Eye (tissue), 1 donor: ENCODE measurements around the gene SPOP.
A peak's percentile ranks its signal among the peaks of the same experiment; 100 is the strongest.
"Not testable (repeated sequence)": the region's sequence is repeated elsewhere in the genome, so short reads cannot be mapped to it uniquely, and the experiment has no call there.

Experiments used
- DNase-seq: peaks from one replicate; pipeline ENCODE4 v3.0.0-alpha.2; 2015

Gene SPOP

GRCh38 chr17:49677933-49678847 lies at the start of gene SPOP:
Gene SPOP, minus strand, starts transcription at chr17:49678097. Its CDS starts 55,287 bp downstream, at chr17:49622810.
- DNase-seq = peak; percentile 100

GRCh38 chr17:49727380-49727779 lies 49.5 kb upstream of the SPOP start:
- peak; percentile 19 for DNase-seq

- no peak for DNase-seq
These were observed 47.7 kb upstream of the SPOP start for GRCh38 chr17:49725452-49726130.

- not testable (repeated sequence) for DNase-seq
These were observed 46.7 kb upstream of the SPOP start for GRCh38 chr17:49724552-49724951.

- peak; percentile 64 for DNase-seq
These were observed 45.5 kb upstream of the SPOP start for GRCh38 chr17:49723423-49723822.

GRCh38 chr17:49722066-49722465 lies 44.2 kb upstream of the SPOP start:
- DNase-seq = no peak

GRCh38 chr17:49717371-49717861 lies 39.5 kb upstream of the SPOP start:
- DNase-seq = no peak

- DNase-seq = no peak
These were observed 38.9 kb upstream of the SPOP start for GRCh38 chr17:49716668-49717364.

GRCh38 chr17:49715717-49716279 lies 37.9 kb upstream of the SPOP start:
- DNase-seq = no peak

GRCh38 chr17:49715216-49715615 lies 37.3 kb upstream of the SPOP start:
- no peak for DNase-seq

GRCh38 chr17:49708515-49709183 lies 30.8 kb upstream of the SPOP start:
- no peak for DNase-seq

- DNase-seq = peak; percentile 100
These were observed 30.0 kb upstream of the SPOP start, which contains the start of gene SLC35B1 for GRCh38 chr17:49707608-49708514. Gene SLC35B1, minus strand, starts transcription at chr17:49707964. Its CDS starts 131 bp downstream, at chr17:49707833.

GRCh38 chr17:49707246-49707607 lies 29.3 kb upstream of the SPOP start:
- no peak for DNase-seq

- no peak for DNase-seq
These were observed 27.4 kb upstream of the SPOP start for GRCh38 chr17:49705254-49705653.

GRCh38 chr17:49703557-49704277 lies 25.8 kb upstream of the SPOP start:
- no peak for DNase-seq

GRCh38 chr17:49700960-49701359 lies 23.1 kb upstream of the SPOP start:
- DNase-seq = no peak

GRCh38 chr17:49699966-49700575 lies 22.2 kb upstream of the SPOP start:
- no peak for DNase-seq

- DNase-seq = no peak
These were observed 20.1 kb upstream of the SPOP start for GRCh38 chr17:49698005-49698404.

GRCh38 chr17:49696233-49696761 lies 18.4 kb upstream of the SPOP start:
- no peak for DNase-seq
